Keratinocyte (primary cell): Measurements from ENCODE around the gene ATP12A. TPM values are rescaled to one million over a fixed set of nuclear protein-coding genes. Genes with fewer than 3 reads are reported as not detected.

Experiments used
- DNase-seq: peaks from one replicate; pipeline ENCODE4 v3.0.0-alpha.2; 2011; ENCODE audit warnings: low read depth, missing footprints, low spot score
- FAIRE-seq: peaks from 2 replicates; lab custom pipeline; 2011; peaks lifted over from hg19 to GRCh38; lab: Jason Lieb, UNC
- H2AFZ ChIP-seq: 2 replicates; pipeline ENCODE4 v1.6.0; 2012; ENCODE audit warnings: low read length, control low read depth, inconsistent platforms; ENCODE audit not compliant: control insufficient read depth
- H3K27ac ChIP-seq: 2 replicates; pipeline ENCODE4 v1.5.1; 2011; ENCODE audit warnings: low read length; ENCODE audit not compliant: control insufficient read depth, insufficient read depth
- H3K27me3 ChIP-seq: 3 replicates; pipeline ENCODE4 v1.6.0; 2011; ENCODE audit warnings: low read length; ENCODE audit not compliant: control insufficient read depth, insufficient read depth; ENCODE audit errors: extremely low read depth
- H3K36me3 ChIP-seq, 2 experiments: 2 replicates in 1 of 2; 3 replicates in 1 of 2; pipeline ENCODE4 v1.5.1; 2011; ENCODE audit warnings: low read length in 2 of 2, mild to moderate bottlenecking in 1 of 2; ENCODE audit not compliant: control insufficient read depth in 2 of 2, insufficient read depth in 2 of 2; ENCODE audit errors: extremely low read depth in 1 of 2
- H3K4me1 ChIP-seq: 3 replicates; pipeline ENCODE4 v1.5.1; 2011; ENCODE audit warnings: low read length; ENCODE audit not compliant: control insufficient read depth, insufficient read depth; ENCODE audit errors: extremely low read depth
- H3K4me2 ChIP-seq: 3 replicates; pipeline ENCODE4 v1.6.0; 2011; ENCODE audit warnings: low read depth, low read length; ENCODE audit not compliant: control insufficient read depth, insufficient read depth; ENCODE audit errors: extremely low read depth
- H3K4me3 ChIP-seq, 3 experiments: fragments of 200-600 bp in 1 of 3; sonication (generic) in 1 of 3; 2 replicates in 2 of 3; 3 replicates in 1 of 3; pipeline ENCODE4 v1.5.1; 2011 to 2016; ENCODE audit warnings: low read length in 3 of 3, mild to moderate bottlenecking in 3 of 3, control low read depth in 2 of 3, inconsistent platforms in 1 of 3, low read depth in 1 of 3, mixed read lengths in 1 of 3, mixed run types in 1 of 3, moderate library complexity in 1 of 3; ENCODE audit not compliant: control insufficient read depth in 2 of 3, insufficient read depth in 2 of 3; ENCODE audit errors: extremely low read depth in 1 of 3
- H3K79me2 ChIP-seq: 2 replicates; pipeline ENCODE4 v1.6.0; 2012; ENCODE audit warnings: low read length; ENCODE audit not compliant: control insufficient read depth, insufficient read depth
- H3K9ac ChIP-seq: 3 replicates; pipeline ENCODE4 v1.6.0; 2011; ENCODE audit warnings: low read length; ENCODE audit not compliant: control insufficient read depth, insufficient read depth; ENCODE audit errors: extremely low read depth
- H3K9me1 ChIP-seq: 3 replicates; pipeline ENCODE4 v1.6.0; 2011; ENCODE audit warnings: low read length; ENCODE audit not compliant: control insufficient read depth, insufficient read depth; ENCODE audit errors: extremely low read depth
- H3K9me3 ChIP-seq: 2 replicates; pipeline ENCODE4 v1.5.1; 2012; ENCODE audit warnings: low read depth, low read length; ENCODE audit not compliant: control insufficient read depth
- H4K20me1 ChIP-seq: 3 replicates; pipeline ENCODE4 v1.6.0; 2011; ENCODE audit warnings: low read length; ENCODE audit not compliant: control insufficient read depth, insufficient read depth; ENCODE audit errors: extremely low read depth
- CTCF ChIP-seq, 3 experiments: IDR thresholded peaks in 1 of 3; conservative IDR thresholded peaks in 1 of 3; optimal IDR thresholded peaks in 1 of 3; 2 replicates in 2 of 3; 3 replicates in 1 of 3; pipeline versions ENCODE3 to v1.5.1; 2011; ENCODE audit warnings: low read length in 3 of 3, mild to moderate bottlenecking in 3 of 3, moderate library complexity in 2 of 3, control low read depth in 1 of 3, inconsistent platforms in 1 of 3; ENCODE audit not compliant: insufficient read depth in 2 of 3; ENCODE audit errors: extremely low read depth in 1 of 3
- EZH2 ChIP-seq: IDR thresholded peaks from one replicate; pipeline ENCODE4 v1.6.1; 2012; ENCODE audit warnings: inconsistent platforms, mild to moderate bottlenecking, low read length, moderate library complexity
- dilution Hi-C: fragments of 300-500 bp; cut with MboI; formaldehyde crosslinking; loops from one replicate; pipeline ENCODE4 v1.7.0; 2020; ENCODE audit warnings: low sequenced_read_pairs; ENCODE audit not compliant: extremely low pct_ligation_motif_present
- polyA plus RNA-seq, 5 experiments: library from polyadenylated mRNA; depleted of rRNA in 3 of 5; stranded (reverse) in 3 of 5; stranded (forward) in 1 of 5; unstranded in 1 of 5; fragments of >200 nt; gene quantifications; 1 replicate in 1 of 5; 2 replicates in 3 of 5; 3 replicates in 1 of 5; pipeline versions ENCODE4 v1.2.1 to v1.2.3, GENCODE V29; 2011 to 2012; ENCODE audit warnings: missing spikeins in 2 of 5, low read depth in 1 of 5, low replicate concordance in 1 of 5

The ATP12A gene
- polyA plus RNA-seq, 1 donor (not counting 4 experiments of a cell fraction or from before 2014, with no cell fraction given) = 0.79 TPM

GRCh38 chr13:24640752-24641151 lies 39.5 kb upstream of the ATP12A start:
- H3K9ac ChIP-seq = no peak overlapping the region
- dilution Hi-C loops = no loop called here
- no peak overlapping the region for H2AFZ ChIP-seq
- H3K27ac ChIP-seq = no peak overlapping the region
- DNase-seq (no peak), FAIRE-seq (no peak)
- H4K20me1 ChIP-seq = no peaks in the 10 kb centered on the region
- no peaks in the 10 kb centered on the region for H3K4me1 ChIP-seq
- TF ChIP-seq EZH2 (no peak), CTCF (optimal IDR thresholded peaks at IDR 0.05 in 1 of 3, IDR thresholded peaks at IDR 0.05 in 1 of 3, conservative IDR thresholded peaks at IDR 0.05 in 1 of 3; ENCODE audit: extremely low read depth in 1 of 3, insufficient read depth in 2 of 3, low read length in 3 of 3) (no peak)
- no peaks in the 10 kb centered on the region for H3K79me2 ChIP-seq
- H3K4me3 ChIP-seq = no peak overlapping the region
- no peaks in the 10 kb centered on the region for H3K27me3 ChIP-seq
- no peaks in the 10 kb centered on the region for H3K9me1 ChIP-seq
- H3K36me3 ChIP-seq = no peaks in the 10 kb centered on the region
- no peaks in the 10 kb centered on the region for H3K9me3 ChIP-seq
- no peak overlapping the region for H3K4me2 ChIP-seq

- Histone ChIP-seq H3K27ac (no peak overlapping the region), H3K27me3 (no peaks in the 10 kb centered on the region), H3K4me1 (no peaks in the 10 kb centered on the region), H3K9me1 (no peaks in the 10 kb centered on the region), H3K79me2 (no peaks in the 10 kb centered on the region), H3K9ac (no peak overlapping the region), H3K9me3 (no peaks in the 10 kb centered on the region), H3K36me3 (no peaks in the 10 kb centered on the region), H2AFZ (no peak overlapping the region), H3K4me2 (no peak overlapping the region), H4K20me1 (no peaks in the 10 kb centered on the region), H3K4me3 (no peak overlapping the region)
- TF ChIP-seq EZH2 (no peak), CTCF (optimal IDR thresholded peaks at IDR 0.05 in 1 of 3, IDR thresholded peaks at IDR 0.05 in 1 of 3, conservative IDR thresholded peaks at IDR 0.05 in 1 of 3; ENCODE audit: extremely low read depth in 1 of 3, insufficient read depth in 2 of 3, low read length in 3 of 3) (no peak)
- dilution Hi-C loops = no loop called here
- FAIRE-seq (no peak), DNase-seq (no peak)
Measured at GRCh38 chr13:24642219-24642618, 38.0 kb upstream of the ATP12A start.
